K562 (cell line): ENCODE data around the gene PRR36. TPM values are rescaled to one million over a fixed set of nuclear protein-coding genes. Genes with fewer than 3 reads are reported as not detected.

Experiments
- ATF2 ChIP-seq: sonication (generic); formaldehyde crosslinking; IDR thresholded peaks from 2 replicates; pipeline ENCODE4 v1.8.1; 2022; ENCODE audit warnings: missing genetic modification reagents
- KDM5B ChIP-seq: fragments of 200-600 bp; sonication (generic); IDR thresholded peaks from 2 replicates; pipeline ENCODE4 v1.6.1; 2012; ENCODE audit warnings: low read depth, mild to moderate bottlenecking, moderate library complexity, low read length, control low read depth, inconsistent platforms; ENCODE audit not compliant: insufficient replicate concordance
- RBM14 ChIP-seq: fragments of 200-400 bp; formaldehyde crosslinking; IDR thresholded peaks from 2 replicates; pipeline ENCODE4 v1.6.1; 2018; ENCODE audit warnings: low read depth, mild to moderate bottlenecking, low read length, moderate library complexity, borderline replicate concordance; ENCODE audit not compliant: insufficient read depth
- ZNF274 ChIP-seq: IDR thresholded peaks from 2 replicates; pipeline ENCODE4 v1.6.1; 2011; ENCODE audit warnings: low read depth, mild to moderate bottlenecking, low read length, moderate library complexity, borderline replicate concordance
- ZNF407 ChIP-seq: fragments of 450-650 bp; IDR thresholded peaks from 2 replicates; pipeline ENCODE4 v1.6.1; 2016; ENCODE audit warnings: low read depth
- polyA plus RNA-seq, 8 experiments: library from polyadenylated mRNA; depleted of rRNA in 4 of 8; stranded (reverse) in 5 of 8; unstranded in 3 of 8; fragments of >200 nt; fragmentation: Nextera tagmentation in 2 of 8; fragmentation: Illumina TruSeq in 1 of 8; extraction: Ambion mirVana in 2 of 8; extraction: Trizol in 1 of 8; gene quantifications; 2 replicates each; pipeline versions ENCODE4 v1.2.1 to v1.2.3, GENCODE V29; 2011 to 2014; ENCODE audit warnings: inconsistent platforms in 1 of 8, missing spikeins in 1 of 8
- total RNA-seq, 7 experiments: library from RNA; depleted of rRNA in 6 of 7; stranded (reverse); fragments of >200 nt in 6 of 7; fragmentation: Illumina TruSeq in 2 of 7; extraction: Trizol in 2 of 7; gene quantifications; 2 replicates each; pipeline versions ENCODE4 v1.2.1 to v1.2.3, GENCODE V29; 2011 to 2021; ENCODE audit warnings: low replicate concordance in 1 of 7
- TF ChIP-seq, protein P1 (sequence below): sonication (generic); formaldehyde crosslinking; IDR thresholded peaks from 2 replicates; pipeline ENCODE4 v1.8.0; 2022; ENCODE audit warnings: mild to moderate bottlenecking, missing genetic modification reagents
- TF ChIP-seq, protein P2 (sequence below): sonication (generic); formaldehyde crosslinking; IDR thresholded peaks from 2 replicates; pipeline ENCODE4 v1.8.0; 2023; ENCODE audit warnings: mild to moderate bottlenecking, missing genetic modification reagents

Gene PRR36
- total and polyA plus RNA-seq, 9 of the 15 experiments (the other 6 are each of a cell fraction or from before 2014, with no cell fraction given) = 0.05 to 0.42 (median 0.06) TPM; not detected in 6

DNA sequence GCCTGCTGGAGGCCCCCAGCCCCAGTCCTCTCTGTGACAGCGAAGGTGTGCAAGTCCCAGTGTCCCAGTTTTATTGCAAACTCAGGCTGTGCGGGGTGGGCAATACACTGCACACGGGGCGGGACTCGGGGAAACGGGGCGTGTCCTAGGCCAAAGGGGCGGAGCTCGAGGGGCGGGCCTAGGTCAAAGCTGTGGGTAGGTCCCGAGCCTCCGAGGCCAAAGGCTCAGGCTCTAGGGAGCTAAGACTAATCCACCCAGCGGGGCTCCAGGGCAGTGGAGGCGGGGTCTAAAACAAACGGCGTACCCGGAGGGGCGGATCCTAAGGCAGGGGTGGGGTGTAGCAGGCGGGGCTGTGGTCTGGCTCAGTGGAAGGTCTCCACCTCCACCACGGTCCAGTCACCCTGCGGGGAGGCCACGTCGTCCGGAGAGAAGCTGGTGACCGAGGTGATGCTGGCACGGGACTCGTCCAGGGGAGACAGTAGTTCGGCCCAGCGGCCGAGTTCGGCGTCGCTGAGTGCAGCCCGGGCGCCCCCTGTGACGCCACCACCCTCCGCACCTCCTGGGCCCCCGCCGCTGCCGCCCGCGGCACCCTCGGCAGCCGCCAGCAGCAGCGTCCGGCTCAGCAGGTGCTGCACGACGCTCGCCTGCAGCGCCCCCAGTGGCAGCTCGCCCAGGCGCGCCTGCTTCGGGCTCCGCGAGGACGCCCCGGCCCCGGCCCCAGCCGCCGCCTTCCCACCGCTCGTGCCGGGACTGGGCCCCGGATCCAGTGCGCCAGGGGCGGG is 5.3 kb downstream of the PRR36 start (continued):
- TF ChIP-seq ZNF407 (no peak), RBM14 (no peak), ZNF274 (no peak), ATF2 (CRISPR knock-in tag) (no peak), KDM5B (peak; percentile 28)
- TF ChIP-seq, protein P1, sequence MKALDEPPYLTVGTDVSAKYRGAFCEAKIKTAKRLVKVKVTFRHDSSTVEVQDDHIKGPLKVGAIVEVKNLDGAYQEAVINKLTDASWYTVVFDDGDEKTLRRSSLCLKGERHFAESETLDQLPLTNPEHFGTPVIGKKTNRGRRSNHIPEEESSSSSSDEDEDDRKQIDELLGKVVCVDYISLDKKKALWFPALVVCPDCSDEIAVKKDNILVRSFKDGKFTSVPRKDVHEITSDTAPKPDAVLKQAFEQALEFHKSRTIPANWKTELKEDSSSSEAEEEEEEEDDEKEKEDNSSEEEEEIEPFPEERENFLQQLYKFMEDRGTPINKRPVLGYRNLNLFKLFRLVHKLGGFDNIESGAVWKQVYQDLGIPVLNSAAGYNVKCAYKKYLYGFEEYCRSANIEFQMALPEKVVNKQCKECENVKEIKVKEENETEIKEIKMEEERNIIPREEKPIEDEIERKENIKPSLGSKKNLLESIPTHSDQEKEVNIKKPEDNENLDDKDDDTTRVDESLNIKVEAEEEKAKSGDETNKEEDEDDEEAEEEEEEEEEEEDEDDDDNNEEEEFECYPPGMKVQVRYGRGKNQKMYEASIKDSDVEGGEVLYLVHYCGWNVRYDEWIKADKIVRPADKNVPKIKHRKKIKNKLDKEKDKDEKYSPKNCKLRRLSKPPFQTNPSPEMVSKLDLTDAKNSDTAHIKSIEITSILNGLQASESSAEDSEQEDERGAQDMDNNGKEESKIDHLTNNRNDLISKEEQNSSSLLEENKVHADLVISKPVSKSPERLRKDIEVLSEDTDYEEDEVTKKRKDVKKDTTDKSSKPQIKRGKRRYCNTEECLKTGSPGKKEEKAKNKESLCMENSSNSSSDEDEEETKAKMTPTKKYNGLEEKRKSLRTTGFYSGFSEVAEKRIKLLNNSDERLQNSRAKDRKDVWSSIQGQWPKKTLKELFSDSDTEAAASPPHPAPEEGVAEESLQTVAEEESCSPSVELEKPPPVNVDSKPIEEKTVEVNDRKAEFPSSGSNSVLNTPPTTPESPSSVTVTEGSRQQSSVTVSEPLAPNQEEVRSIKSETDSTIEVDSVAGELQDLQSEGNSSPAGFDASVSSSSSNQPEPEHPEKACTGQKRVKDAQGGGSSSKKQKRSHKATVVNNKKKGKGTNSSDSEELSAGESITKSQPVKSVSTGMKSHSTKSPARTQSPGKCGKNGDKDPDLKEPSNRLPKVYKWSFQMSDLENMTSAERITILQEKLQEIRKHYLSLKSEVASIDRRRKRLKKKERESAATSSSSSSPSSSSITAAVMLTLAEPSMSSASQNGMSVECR (CRISPR knock-in tag) = no peak
- TF ChIP-seq, protein P2, sequence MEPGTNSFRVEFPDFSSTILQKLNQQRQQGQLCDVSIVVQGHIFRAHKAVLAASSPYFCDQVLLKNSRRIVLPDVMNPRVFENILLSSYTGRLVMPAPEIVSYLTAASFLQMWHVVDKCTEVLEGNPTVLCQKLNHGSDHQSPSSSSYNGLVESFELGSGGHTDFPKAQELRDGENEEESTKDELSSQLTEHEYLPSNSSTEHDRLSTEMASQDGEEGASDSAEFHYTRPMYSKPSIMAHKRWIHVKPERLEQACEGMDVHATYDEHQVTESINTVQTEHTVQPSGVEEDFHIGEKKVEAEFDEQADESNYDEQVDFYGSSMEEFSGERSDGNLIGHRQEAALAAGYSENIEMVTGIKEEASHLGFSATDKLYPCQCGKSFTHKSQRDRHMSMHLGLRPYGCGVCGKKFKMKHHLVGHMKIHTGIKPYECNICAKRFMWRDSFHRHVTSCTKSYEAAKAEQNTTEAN (CRISPR knock-in tag) = no peak
